ENCODE measurements around the gene TOP3B.

DNA sequence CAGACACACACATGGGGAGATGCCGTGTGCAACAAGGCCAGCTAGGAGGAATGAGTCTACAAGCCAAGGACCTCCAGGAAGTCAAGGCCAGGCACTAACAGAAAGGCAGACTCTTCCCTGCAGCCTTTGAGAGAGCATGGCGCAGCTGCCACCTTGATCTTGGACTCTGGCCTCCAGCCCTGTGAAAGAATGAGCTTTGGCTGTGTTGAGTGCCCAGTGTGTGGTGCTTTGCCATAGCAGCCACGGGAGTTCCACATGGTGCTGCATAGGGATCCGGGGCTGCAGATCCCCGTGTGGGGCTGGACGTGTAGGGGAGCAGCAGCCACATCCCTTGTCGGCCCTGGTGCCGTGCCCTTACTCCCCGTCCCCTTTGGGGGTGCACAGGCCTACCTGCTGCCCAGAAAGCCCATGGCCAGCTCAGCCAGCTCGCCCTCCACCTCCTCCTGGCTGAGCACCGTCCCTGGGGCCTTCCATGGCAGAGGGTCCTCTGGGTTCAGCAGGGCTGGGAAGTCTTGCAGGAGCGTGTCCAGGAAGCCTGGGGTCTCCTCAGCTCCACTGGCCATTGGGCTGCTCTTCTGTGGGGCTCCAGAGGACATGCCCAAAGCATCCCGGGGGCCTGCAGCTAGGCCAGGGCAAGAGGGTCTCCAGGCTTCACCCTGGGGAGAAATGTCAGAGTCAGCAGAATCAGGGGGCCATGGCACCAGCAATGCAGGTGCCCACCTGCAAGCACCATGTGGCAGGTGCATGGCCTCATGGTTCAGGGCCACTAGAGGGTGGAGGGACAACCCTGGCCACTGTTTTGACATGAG is 36.9 kb downstream of the TOP3B start:
- TF ChIP-seq POLR2A (IDR thresholded peaks at IDR 0.05) = no peak
- TF ChIP-seq, protein P1, sequence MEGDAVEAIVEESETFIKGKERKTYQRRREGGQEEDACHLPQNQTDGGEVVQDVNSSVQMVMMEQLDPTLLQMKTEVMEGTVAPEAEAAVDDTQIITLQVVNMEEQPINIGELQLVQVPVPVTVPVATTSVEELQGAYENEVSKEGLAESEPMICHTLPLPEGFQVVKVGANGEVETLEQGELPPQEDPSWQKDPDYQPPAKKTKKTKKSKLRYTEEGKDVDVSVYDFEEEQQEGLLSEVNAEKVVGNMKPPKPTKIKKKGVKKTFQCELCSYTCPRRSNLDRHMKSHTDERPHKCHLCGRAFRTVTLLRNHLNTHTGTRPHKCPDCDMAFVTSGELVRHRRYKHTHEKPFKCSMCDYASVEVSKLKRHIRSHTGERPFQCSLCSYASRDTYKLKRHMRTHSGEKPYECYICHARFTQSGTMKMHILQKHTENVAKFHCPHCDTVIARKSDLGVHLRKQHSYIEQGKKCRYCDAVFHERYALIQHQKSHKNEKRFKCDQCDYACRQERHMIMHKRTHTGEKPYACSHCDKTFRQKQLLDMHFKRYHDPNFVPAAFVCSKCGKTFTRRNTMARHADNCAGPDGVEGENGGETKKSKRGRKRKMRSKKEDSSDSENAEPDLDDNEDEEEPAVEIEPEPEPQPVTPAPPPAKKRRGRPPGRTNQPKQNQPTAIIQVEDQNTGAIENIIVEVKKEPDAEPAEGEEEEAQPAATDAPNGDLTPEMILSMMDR (IDR thresholded peaks at IDR 0.05 in 4 of 5, conservative IDR thresholded peaks at IDR 0.05 in 1 of 5) = no peak

All from gastrocnemius medialis (tissue), 4 donors.